ENCODE measurements around the gene ZSCAN4. TPM values are rescaled to one million over a fixed set of nuclear protein-coding genes. Genes with fewer than 3 reads are reported as not detected.

The ZSCAN4 gene
- total RNA-seq, 1 donor from 2014 or later, result not detected

DNA sequence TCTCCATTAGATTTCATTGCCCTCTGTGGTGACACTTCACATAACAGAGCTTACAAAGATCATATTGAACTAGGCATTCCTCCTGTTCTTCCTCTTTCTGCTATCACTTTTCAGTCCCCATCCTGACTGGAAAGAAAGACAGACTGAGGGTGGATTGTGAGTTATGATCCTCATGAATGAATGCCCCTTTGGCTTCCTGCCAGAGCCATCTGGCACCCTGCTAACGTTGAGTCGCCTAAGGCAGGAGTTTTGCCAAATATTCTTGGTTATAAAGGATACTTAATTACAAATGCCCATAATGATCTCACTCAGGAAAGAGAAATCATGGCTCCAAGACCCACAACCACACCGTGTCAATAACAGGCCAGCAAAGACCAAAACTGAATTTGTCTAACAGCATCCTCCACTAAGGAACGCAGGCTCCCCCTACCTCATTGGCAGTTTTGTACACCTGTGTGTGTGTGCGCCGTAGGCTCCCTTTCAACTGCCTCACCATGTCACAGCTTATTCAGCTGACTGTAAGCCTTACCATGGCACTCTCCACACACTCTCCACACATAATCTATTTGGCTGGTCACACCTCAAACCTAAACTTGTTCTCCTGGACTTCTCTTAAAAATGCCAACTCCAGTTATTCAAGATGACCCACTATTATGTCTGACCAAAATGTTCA lies 20.3 kb upstream of the ZSCAN4 start:
- no peaks in the 10 kb centered on the region for H3K36me3 ChIP-seq (ENCODE audit: control insufficient read depth in 3 of 3, insufficient read depth in 3 of 3, low read length in 3 of 3)
- H3K4me3 ChIP-seq (ENCODE audit: low read length in 3 of 3), result no peak overlapping the region
- H3K27ac ChIP-seq (ENCODE audit: low read depth, low read length), result no peak overlapping the region
- H3K4me1 ChIP-seq (ENCODE audit: control insufficient read depth in 3 of 3, insufficient read depth in 3 of 3, low read length in 3 of 3), result no peaks in the 10 kb centered on the region
- H3K9me3 ChIP-seq (ENCODE audit: control insufficient read depth in 3 of 3, low read length in 3 of 3), result peaks cover 0 to under 1% (median 0%) of the 10 kb centered on the region in 3 donors
- H3K9ac ChIP-seq (ENCODE audit: low read depth in 1 of 3, low read length in 3 of 3), result no peak overlapping the region
- H3K27me3 ChIP-seq (ENCODE audit: control insufficient read depth in 3 of 3, insufficient read depth in 3 of 3, low read length in 3 of 3), result no peaks in the 10 kb centered on the region

DNA sequence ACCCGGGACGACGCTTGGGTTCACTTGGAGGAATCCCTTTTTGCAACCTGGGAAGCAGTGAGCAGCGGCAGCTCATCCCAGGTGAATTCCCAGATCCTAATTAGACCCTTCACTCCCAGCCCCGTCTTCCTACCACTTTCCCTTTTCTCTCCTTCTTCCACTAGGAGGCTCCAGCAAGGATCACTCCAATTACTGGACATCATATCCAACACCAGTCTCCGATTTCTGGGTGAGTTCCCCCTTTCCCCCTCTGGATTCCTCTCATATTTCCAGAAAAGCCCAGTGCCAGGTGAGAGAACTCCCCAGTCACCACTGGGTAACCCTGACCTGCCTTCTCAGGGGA lies 17.1 kb upstream of the ZSCAN4 start:
- H3K27ac ChIP-seq (ENCODE audit: low read depth, low read length), result no peak overlapping the region
- H3K4me3 ChIP-seq (ENCODE audit: low read length in 3 of 3), result peak overlapping the region in 1 of 3 donors; percentile 53

DNA sequence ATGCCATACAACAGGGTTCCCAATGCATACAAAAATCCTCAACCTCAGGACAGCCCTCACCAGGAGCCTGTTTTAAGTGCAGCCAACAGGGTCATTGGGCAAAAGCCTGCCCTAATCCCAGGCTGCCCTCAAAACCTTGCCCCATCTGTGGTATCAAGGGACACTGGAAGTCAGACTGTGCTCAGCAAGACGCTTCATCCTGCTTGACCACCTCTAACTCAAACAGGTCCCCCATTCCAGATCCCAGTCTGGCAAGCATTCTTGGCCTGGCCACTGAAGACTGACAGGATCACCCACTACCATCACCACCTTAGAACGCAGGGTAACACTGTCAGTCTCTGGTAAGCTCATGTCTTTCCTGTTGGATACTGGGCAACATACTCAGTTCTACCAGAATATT lies 15.0 kb upstream of the ZSCAN4 start:
- Histone ChIP-seq H3K4me3 (ENCODE audit: low read length in 3 of 3) (no peak overlapping the region), H3K36me3 (ENCODE audit: control insufficient read depth in 3 of 3, insufficient read depth in 3 of 3, low read length in 3 of 3) (no peaks in the 10 kb centered on the region), H3K9ac (ENCODE audit: low read depth in 1 of 3, low read length in 3 of 3) (no peak overlapping the region), H3K27me3 (ENCODE audit: control insufficient read depth in 3 of 3, insufficient read depth in 3 of 3, low read length in 3 of 3) (no peaks in the 10 kb centered on the region), H3K27ac (ENCODE audit: low read depth, low read length) (no peak overlapping the region), H3K4me1 (ENCODE audit: control insufficient read depth in 3 of 3, insufficient read depth in 3 of 3, low read length in 3 of 3) (no peaks in the 10 kb centered on the region), H3K9me3 (ENCODE audit: control insufficient read depth in 3 of 3, low read length in 3 of 3) (peaks cover 0 to 7% (median 5%) of the 10 kb centered on the region in 3 donors)

More for the DNA sequence above, 17.1 kb upstream of the ZSCAN4 start:
- Histone ChIP-seq H3K27me3 (ENCODE audit: control insufficient read depth in 3 of 3, insufficient read depth in 3 of 3, low read length in 3 of 3) (no peaks in the 10 kb centered on the region), H3K36me3 (ENCODE audit: control insufficient read depth in 3 of 3, insufficient read depth in 3 of 3, low read length in 3 of 3) (no peaks in the 10 kb centered on the region), H3K9ac (ENCODE audit: low read depth in 1 of 3, low read length in 3 of 3) (no peak overlapping the region), H3K9me3 (ENCODE audit: control insufficient read depth in 3 of 3, low read length in 3 of 3) (peaks cover 0 to 7% (median 5%) of the 10 kb centered on the region in 3 donors), H3K4me1 (ENCODE audit: control insufficient read depth in 3 of 3, insufficient read depth in 3 of 3, low read length in 3 of 3) (no peaks in the 10 kb centered on the region)

DNA sequence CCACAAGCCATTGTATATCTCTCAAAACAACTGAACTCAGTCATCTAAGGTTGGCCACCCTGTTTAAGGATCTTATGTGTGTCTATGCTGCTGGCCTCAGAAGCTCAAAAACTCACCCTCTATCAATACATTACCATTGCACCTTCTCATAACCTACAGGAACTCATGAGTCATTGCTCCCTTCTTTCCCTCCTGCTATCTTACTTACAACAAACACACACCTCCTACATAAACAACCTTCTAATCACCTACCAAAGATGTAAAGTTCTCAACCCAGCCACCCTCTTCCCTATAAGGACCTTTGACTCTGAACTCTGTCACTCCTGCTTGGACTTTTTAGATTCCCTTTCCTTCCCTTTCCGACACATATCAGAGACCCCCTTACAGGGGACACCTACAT lies 13.3 kb upstream of the ZSCAN4 start:
- Histone ChIP-seq H3K27me3 (ENCODE audit: control insufficient read depth in 3 of 3, insufficient read depth in 3 of 3, low read length in 3 of 3) (no peaks in the 10 kb centered on the region), H3K4me1 (ENCODE audit: control insufficient read depth in 3 of 3, insufficient read depth in 3 of 3, low read length in 3 of 3) (no peaks in the 10 kb centered on the region)

DNA sequence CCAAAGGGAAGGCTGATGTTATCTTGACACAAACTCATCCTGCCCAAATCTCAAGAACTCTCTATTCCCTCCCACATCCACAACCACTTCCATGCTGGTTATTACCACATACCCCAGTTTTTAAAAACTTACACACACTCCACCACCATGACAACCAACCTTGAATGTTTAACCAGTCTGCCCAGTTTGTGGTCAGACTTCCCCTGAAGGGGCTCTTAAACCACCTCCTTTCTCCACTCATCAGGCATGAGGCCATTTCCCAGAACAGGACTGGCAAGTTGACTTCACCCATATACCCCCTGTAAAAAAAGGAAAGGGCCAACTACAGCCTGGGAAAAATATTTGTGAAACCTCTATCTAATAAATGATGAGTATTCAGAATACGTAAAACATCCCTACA lies 12.4 kb upstream of the ZSCAN4 start:
- no peaks in the 10 kb centered on the region for H3K4me1 ChIP-seq (ENCODE audit: control insufficient read depth in 3 of 3, insufficient read depth in 3 of 3, low read length in 3 of 3)
- no peaks in the 10 kb centered on the region for H3K27me3 ChIP-seq (ENCODE audit: control insufficient read depth in 3 of 3, insufficient read depth in 3 of 3, low read length in 3 of 3)
- no peaks in the 10 kb centered on the region for H3K36me3 ChIP-seq (ENCODE audit: control insufficient read depth in 3 of 3, insufficient read depth in 3 of 3, low read length in 3 of 3)
- H3K4me3 ChIP-seq (ENCODE audit: low read length in 3 of 3), result no peak overlapping the region
- no peak overlapping the region for H3K27ac ChIP-seq (ENCODE audit: low read depth, low read length)
- H3K9me3 ChIP-seq (ENCODE audit: control insufficient read depth in 3 of 3, low read length in 3 of 3), result peaks cover 0 to 7% (median 5%) of the 10 kb centered on the region in 3 donors
- H3K9ac ChIP-seq (ENCODE audit: low read depth in 1 of 3, low read length in 3 of 3), result no peak overlapping the region

More for the DNA sequence above, 13.3 kb upstream of the ZSCAN4 start:
- Histone ChIP-seq H3K9ac (ENCODE audit: low read depth in 1 of 3, low read length in 3 of 3) (no peak overlapping the region), H3K36me3 (ENCODE audit: control insufficient read depth in 3 of 3, insufficient read depth in 3 of 3, low read length in 3 of 3) (no peaks in the 10 kb centered on the region), H3K9me3 (ENCODE audit: control insufficient read depth in 3 of 3, low read length in 3 of 3) (peaks cover 0 to 7% (median 5%) of the 10 kb centered on the region in 3 donors), H3K27ac (ENCODE audit: low read depth, low read length) (no peak overlapping the region), H3K4me3 (ENCODE audit: low read length in 3 of 3) (no peak overlapping the region)

DNA sequence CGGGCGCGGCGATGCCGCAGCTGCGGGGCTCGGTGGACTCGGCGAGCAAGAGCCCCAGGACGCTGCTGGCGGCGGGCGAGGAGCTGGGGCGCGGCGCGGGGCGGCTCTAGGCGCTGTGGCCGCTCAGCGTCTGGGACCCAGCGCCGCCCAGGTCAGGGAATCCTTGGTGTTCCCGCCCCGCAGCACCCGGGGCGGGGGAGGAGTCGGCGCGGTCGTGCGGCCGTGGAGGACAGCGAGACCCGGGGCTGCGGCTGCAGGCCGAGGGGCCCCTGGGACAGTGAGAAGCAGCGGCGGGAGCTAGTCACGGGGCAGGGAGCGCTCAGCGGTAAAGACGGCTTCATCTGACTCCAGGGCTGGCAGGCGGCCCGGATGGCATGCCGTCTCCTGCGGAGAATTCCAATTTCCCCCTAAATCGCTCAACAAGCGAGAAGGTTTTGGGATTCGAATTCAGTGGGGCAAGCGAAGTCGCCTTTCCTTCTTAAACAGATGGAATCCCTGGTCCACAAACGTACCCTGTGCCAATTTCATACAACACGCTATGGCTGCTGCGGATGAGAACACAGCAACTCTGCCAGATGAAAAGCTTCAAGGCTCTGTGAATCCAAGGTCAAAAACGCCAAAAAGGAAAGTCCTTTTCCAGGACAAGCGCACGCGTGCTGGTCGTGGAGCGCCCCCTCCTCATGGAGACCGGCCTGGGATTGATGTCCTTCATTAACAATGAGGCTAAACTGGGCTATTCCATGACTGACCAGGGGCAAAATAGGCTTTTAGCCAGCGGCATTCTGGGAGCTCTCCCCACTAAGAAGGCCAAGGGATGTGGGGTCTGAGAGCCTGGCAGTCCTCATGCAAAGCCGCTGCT lies 4.2 kb upstream of the ZSCAN4 start:
- H3K27me3 ChIP-seq (ENCODE audit: control insufficient read depth in 3 of 3, insufficient read depth in 3 of 3, low read length in 3 of 3), result peaks cover 0 to 17% (median 4%) of the 10 kb centered on the region in 3 donors
- no peaks in the 10 kb centered on the region for H3K9me3 ChIP-seq (ENCODE audit: control insufficient read depth in 3 of 3, low read length in 3 of 3)
- H3K27ac ChIP-seq (ENCODE audit: low read depth, low read length), result no peak overlapping the region
- H3K4me3 ChIP-seq (ENCODE audit: low read length in 3 of 3), result peak overlapping the region; percentile 60 to 71 (median 61)
- H3K36me3 ChIP-seq (ENCODE audit: control insufficient read depth in 3 of 3, insufficient read depth in 3 of 3, low read length in 3 of 3), result no peaks in the 10 kb centered on the region
- H3K4me1 ChIP-seq (ENCODE audit: control insufficient read depth in 3 of 3, insufficient read depth in 3 of 3, low read length in 3 of 3), result peaks cover 4 to 13% (median 6%) of the 10 kb centered on the region in 3 donors
- H3K9ac ChIP-seq (ENCODE audit: low read depth in 1 of 3, low read length in 3 of 3), result peak overlapping the region; percentile 23 to 54 (median 51)

DNA sequence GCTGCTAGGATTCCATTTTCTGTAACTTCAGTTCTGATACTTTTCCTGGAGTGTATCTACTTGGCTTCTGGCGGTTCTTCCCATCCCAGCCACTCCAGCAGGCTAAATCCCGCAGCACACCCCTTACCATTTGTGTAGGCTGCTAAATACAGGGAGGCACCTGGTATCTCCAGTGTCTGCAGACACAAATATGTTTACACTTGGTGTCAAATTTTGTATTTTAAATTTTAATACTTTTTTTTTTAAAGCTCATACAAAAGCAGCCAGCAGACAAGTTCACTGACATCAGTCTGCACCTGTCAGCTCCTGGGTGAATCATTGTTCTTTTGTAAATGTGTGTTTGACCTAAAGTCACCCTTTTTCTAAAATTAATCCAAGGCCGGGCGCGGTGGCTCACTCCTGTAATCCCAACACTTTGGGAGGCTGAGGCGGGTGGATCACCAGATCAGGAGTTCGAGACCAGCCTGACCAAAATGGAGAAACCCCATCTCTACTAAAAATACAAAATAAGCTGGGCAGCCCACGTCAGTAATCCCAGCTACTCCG lies 3.4 kb upstream of the ZSCAN4 start:
- Histone ChIP-seq H3K9ac (ENCODE audit: low read depth in 1 of 3, low read length in 3 of 3) (no peak overlapping the region), H3K27me3 (ENCODE audit: control insufficient read depth in 3 of 3, insufficient read depth in 3 of 3, low read length in 3 of 3) (peaks cover 0 to 17% (median 4%) of the 10 kb centered on the region in 3 donors), H3K27ac (ENCODE audit: low read depth, low read length) (no peak overlapping the region), H3K4me3 (ENCODE audit: low read length in 3 of 3) (no peak overlapping the region), H3K36me3 (ENCODE audit: control insufficient read depth in 3 of 3, insufficient read depth in 3 of 3, low read length in 3 of 3) (no peaks in the 10 kb centered on the region), H3K9me3 (ENCODE audit: control insufficient read depth in 3 of 3, low read length in 3 of 3) (no peaks in the 10 kb centered on the region), H3K4me1 (ENCODE audit: control insufficient read depth in 3 of 3, insufficient read depth in 3 of 3, low read length in 3 of 3) (peaks cover 4 to 13% (median 6%) of the 10 kb centered on the region in 3 donors)

DNA sequence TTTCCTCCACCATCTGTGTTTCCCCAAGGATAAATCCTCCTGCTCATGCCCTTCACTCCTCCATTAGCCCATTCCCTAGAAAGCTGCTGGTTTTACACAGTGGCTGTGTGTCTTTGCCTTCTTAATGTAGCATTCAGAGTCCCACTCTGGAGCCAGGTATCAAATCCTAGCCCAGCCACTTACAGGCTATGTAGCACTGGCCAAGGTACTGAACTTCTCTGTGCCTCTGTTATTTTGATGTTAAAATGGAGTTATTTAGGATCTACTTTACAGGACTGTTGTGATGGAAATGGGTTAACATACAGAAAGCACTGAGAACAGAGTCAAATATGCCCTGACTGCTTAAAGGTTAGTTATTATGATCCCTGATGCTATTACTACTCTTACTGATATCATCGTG lies 1.5 kb upstream of the ZSCAN4 start:
- Histone ChIP-seq H3K27ac (ENCODE audit: low read depth, low read length) (no peak overlapping the region), H3K4me3 (ENCODE audit: low read length in 3 of 3) (no peak overlapping the region), H3K36me3 (ENCODE audit: control insufficient read depth in 3 of 3, insufficient read depth in 3 of 3, low read length in 3 of 3) (no peaks in the 10 kb centered on the region), H3K4me1 (ENCODE audit: control insufficient read depth in 3 of 3, insufficient read depth in 3 of 3, low read length in 3 of 3) (peaks cover 4 to 13% (median 6%) of the 10 kb centered on the region in 3 donors), H3K9ac (ENCODE audit: low read depth in 1 of 3, low read length in 3 of 3) (no peak overlapping the region), H3K27me3 (ENCODE audit: control insufficient read depth in 3 of 3, insufficient read depth in 3 of 3, low read length in 3 of 3) (peaks cover 0 to 19% (median 4%) of the 10 kb centered on the region in 3 donors), H3K9me3 (ENCODE audit: control insufficient read depth in 3 of 3, low read length in 3 of 3) (peaks cover 0 to 2% (median 0%) of the 10 kb centered on the region in 3 donors)

DNA sequence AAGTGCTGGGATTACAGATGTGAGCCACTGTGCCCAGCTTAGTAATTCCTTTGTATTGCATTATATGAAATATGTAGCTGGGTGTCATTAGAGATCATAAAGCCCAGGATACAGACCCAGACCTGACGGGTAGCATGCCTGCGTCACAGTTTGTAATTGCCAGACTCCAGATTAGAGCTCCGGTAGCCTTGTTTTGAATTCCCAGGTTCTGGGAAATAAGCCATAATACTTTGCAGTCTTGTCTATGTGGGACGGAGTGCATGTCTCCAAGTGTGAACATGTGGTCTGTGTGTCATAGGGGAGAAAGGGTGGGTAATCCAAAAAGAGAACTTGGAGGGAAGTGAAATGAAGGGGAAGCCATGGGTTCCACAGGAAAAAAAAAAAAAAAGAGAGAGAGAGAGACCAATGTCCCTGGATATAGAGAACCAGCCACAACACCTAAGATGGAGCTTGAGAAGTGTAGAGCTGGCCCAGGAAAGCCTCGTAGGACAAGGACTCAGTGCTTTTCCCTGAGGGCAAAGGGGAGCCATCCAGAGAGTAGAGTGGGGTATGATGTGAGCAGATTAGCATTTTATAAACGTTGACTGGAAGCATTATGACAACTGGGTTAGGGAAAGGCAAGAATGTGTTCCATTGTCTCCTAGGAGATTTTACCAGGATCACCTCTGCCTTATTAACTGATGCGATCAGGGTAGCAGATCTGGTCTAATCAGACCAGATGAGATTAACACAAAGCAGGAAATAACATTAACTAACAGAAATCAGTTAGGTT lies 2.6 kb downstream of the ZSCAN4 start:
- Histone ChIP-seq H3K9me3 (ENCODE audit: control insufficient read depth in 3 of 3, low read length in 3 of 3) (peaks cover 0 to 2% (median 0%) of the 10 kb centered on the region in 3 donors), H3K9ac (ENCODE audit: low read depth in 1 of 3, low read length in 3 of 3) (no peak overlapping the region)

More for the DNA sequence above, 2.6 kb downstream of the ZSCAN4 start:
- Histone ChIP-seq H3K36me3 (ENCODE audit: control insufficient read depth in 3 of 3, insufficient read depth in 3 of 3, low read length in 3 of 3) (no peaks in the 10 kb centered on the region), H3K4me1 (ENCODE audit: control insufficient read depth in 3 of 3, insufficient read depth in 3 of 3, low read length in 3 of 3) (no peaks in the 10 kb centered on the region), H3K4me3 (ENCODE audit: low read length in 3 of 3) (no peak overlapping the region), H3K27ac (ENCODE audit: low read depth, low read length) (no peak overlapping the region), H3K27me3 (ENCODE audit: control insufficient read depth in 3 of 3, insufficient read depth in 3 of 3, low read length in 3 of 3) (peaks cover 0 to 7% (median 0%) of the 10 kb centered on the region in 3 donors)

Measured in skeletal muscle tissue (tissue), 4 donors.